Panc1 (cell line): ENCODE data around the gene PPARD.

Source experiments
- POLR2AphosphoS5 ChIP-seq: IDR thresholded peaks from 2 replicates; pipeline ENCODE4 v1.6.1; 2012; ENCODE audit warnings: mild to moderate bottlenecking, low read depth, low read length, moderate library complexity
- TF ChIP-seq, protein P1 (sequence below): fragments of 450-650 bp; IDR thresholded peaks from 2 replicates; pipeline ENCODE4 v1.5.1; 2017; ENCODE audit warnings: mild to moderate bottlenecking

- TF ChIP-seq, protein P1, sequence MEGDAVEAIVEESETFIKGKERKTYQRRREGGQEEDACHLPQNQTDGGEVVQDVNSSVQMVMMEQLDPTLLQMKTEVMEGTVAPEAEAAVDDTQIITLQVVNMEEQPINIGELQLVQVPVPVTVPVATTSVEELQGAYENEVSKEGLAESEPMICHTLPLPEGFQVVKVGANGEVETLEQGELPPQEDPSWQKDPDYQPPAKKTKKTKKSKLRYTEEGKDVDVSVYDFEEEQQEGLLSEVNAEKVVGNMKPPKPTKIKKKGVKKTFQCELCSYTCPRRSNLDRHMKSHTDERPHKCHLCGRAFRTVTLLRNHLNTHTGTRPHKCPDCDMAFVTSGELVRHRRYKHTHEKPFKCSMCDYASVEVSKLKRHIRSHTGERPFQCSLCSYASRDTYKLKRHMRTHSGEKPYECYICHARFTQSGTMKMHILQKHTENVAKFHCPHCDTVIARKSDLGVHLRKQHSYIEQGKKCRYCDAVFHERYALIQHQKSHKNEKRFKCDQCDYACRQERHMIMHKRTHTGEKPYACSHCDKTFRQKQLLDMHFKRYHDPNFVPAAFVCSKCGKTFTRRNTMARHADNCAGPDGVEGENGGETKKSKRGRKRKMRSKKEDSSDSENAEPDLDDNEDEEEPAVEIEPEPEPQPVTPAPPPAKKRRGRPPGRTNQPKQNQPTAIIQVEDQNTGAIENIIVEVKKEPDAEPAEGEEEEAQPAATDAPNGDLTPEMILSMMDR = no peak
- no peak for TF ChIP-seq POLR2AphosphoS5
These were observed 61.4 kb downstream of the PPARD start for GRCh38 chr6:35403544-35404442.
